Measurements from ENCODE around the gene EFCAB6.

Gene EFCAB6

GRCh38 chr22:43490311-43490710 is 321.8 kb downstream of the EFCAB6 start:
- DNase-seq: no peak

GRCh38 chr22:43488937-43489336 is 323.2 kb downstream of the EFCAB6 start:
- no peak for DNase-seq

DNA sequence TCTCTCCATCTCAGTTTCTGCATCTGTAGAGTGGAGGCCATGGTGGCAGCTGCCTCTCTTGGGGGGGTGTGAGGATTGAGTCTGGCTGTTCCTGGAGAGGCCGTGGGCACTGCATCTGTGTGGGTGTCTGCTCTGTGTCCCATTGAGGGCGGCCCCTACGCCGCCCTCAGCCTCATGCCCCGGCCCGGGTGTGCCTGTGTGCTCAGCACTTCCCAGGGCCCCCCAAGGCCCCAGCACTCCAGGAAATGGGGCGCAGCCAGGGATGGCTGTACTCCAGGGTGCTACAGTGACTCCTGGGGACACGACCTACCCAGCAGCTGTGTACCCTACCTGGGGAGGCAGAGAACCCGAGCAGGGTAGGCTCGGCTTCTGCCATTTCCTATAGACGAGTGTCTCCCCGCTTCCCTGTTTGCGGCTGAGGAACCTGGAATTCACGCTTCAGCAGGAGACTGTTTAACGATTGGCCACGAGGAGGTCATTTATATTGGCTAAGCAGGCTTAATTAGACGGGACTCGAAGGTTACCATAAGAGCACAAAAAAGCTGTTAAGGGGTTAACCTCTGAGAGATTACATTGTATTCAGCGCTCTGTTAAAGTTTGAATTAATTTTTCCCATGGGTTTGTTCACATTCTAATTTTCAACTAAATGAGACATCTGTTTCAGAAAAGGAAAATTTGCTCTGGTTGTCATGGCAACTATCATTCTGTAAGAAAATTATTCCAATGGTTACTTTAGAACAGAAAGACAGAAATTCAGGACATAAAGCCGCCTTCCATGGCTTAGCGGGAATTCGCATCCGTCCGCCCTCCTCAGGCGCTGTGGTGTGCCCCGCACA is 323.9 kb downstream of the EFCAB6 start:
- DNase-seq: no peak

- no peak for DNase-seq
Observed at GRCh38 chr22:43487311-43488030, 324.6 kb downstream of the EFCAB6 start.

GRCh38 chr22:43485502-43486089 is 326.5 kb downstream of the EFCAB6 start:
- DNase-seq: no peak

- no peak for DNase-seq
Observed at GRCh38 chr22:43484227-43484626, 327.9 kb downstream of the EFCAB6 start.

- no peak for DNase-seq
Observed at GRCh38 chr22:43483669-43484068, 328.4 kb downstream of the EFCAB6 start.

GRCh38 chr22:43483266-43483665 is 328.8 kb downstream of the EFCAB6 start:
- DNase-seq: no peak

GRCh38 chr22:43482318-43482625 is 329.8 kb downstream of the EFCAB6 start:
- no peak for DNase-seq

GRCh38 chr22:43481568-43482317 is 330.4 kb downstream of the EFCAB6 start:
- no peak for DNase-seq

DNA sequence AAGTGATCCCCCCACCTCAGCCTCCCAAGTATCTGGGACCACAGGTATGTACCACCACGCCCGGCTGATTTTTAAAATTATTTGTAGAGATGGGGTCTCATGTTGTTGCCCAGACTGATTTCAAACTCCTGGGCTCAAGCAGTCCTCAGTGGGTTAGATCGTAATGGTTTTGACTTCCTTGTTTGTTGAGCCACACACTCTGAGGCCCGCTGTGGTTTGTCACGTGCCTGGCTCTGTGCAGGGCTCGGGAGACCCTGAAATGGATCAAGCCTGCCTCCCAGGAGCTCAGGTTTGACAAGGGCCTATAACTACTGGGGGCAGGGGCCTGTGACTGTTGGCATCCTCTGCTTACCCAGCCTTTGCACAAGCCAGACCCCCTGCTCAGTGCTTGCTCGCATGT is 332.1 kb downstream of the EFCAB6 start:
- no peak for DNase-seq

DNA sequence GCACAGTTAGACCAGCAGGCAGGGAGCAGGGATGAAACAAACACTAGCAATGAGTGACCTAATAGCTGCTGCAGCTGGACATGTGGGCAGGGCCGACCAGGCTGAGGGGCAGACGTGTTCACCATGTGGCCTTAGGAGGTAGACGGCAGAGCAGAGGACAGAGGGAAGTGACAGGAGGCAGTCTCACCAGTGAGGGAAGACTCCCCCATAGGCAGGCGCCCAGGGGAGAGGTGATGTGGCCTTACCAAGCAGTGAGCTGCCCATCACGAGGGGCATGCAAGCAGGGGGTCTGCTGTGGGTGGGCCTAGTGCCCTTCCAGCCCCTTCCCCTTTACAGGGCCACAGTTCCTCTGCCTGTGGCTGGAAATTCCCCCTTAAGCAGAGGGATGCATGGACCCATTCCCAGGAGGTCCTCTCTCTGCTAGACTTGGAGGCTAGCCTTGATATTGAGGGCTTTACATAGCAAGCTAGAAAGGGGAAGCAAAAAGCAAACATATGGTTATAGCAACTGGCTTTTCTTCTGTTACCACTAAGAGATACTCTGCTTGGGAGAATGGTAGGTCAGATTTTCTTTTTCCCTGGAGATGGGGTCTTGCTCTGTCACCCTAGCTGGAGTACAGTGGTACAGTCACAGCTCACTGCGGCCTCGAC is 332.7 kb downstream of the EFCAB6 start:
- no peak for DNase-seq

Data from EL (cell line).